IMR-90 (cell line): Measurements from ENCODE around the gene DCLK1. TPM values are rescaled to one million over a fixed set of nuclear protein-coding genes. Genes with fewer than 3 reads are reported as not detected.

ENCODE experiments used
- ATAC-seq: fragments of 200-7000 bp; cut with Tn5 transposase; 2 replicates; pipeline ENCODE4 v1.9.1; 2020; ENCODE audit warnings: low read depth, mild to moderate bottlenecking, moderate library complexity
- BruUV-seq: library from RNA; stranded (reverse); fragments of 400-500 nt; replicated peaks from 2 replicates; lab custom pipeline; 2021; lab: Mats Ljungman, UMichigan
- CTCF ChIA-PET: fragments of 300-600 bp; formaldehyde crosslinking; extraction: SDS; loops from one replicate; lab custom pipeline; 2021; ENCODE audit warnings: antibody characterized with exemption; lab: Yijun Ruan, JAX
- POLR2A ChIA-PET: fragments of 300-600 bp; sonication (Branson Sonifier 250); formaldehyde crosslinking; loops from one replicate; lab custom pipeline; 2022; ENCODE audit warnings: antibody characterized with exemption; ENCODE audit not compliant: unreplicated experiment; lab: Charles Lee
- DNase-seq: peaks from one replicate; pipeline ENCODE4 v3.0.0; 2013
- H2AFZ ChIP-seq: replicated peaks from 2 replicates; pipeline ENCODE3; 2013; ENCODE audit warnings: low read length, mild to moderate bottlenecking; ENCODE audit not compliant: poor library complexity
- H2AK5ac ChIP-seq: 2 replicates; pipeline ENCODE4 v1.6.1; 2013; ENCODE audit warnings: low read depth, low read length, inconsistent platforms
- H2AK9ac ChIP-seq: replicated peaks from 2 replicates; pipeline ENCODE3; 2013; ENCODE audit warnings: mild to moderate bottlenecking, low read depth, low read length, moderate library complexity; ENCODE audit not compliant: poor library complexity
- H2BK120ac ChIP-seq: 2 replicates; pipeline ENCODE4 v1.6.1; 2013; ENCODE audit warnings: low read depth, low read length, inconsistent platforms
- H2BK15ac ChIP-seq: 3 replicates; pipeline ENCODE4 v1.6.1; 2013; ENCODE audit warnings: low read depth, low read length, inconsistent platforms
- H2BK20ac ChIP-seq: 2 replicates; pipeline ENCODE4 v1.6.1; 2013; ENCODE audit warnings: low read depth, mild to moderate bottlenecking, inconsistent platforms, low read length, moderate library complexity
- H2BK5ac ChIP-seq: 2 replicates; pipeline ENCODE4 v1.6.1; 2013; ENCODE audit warnings: mild to moderate bottlenecking, low read depth, low read length, inconsistent platforms; ENCODE audit not compliant: poor library complexity, severe bottlenecking
- H3K14ac ChIP-seq: replicated peaks from 2 replicates; pipeline ENCODE4 v1.6.1; 2013; ENCODE audit warnings: low read depth, low read length, inconsistent platforms
- H3K18ac ChIP-seq: 2 replicates; pipeline ENCODE4 v1.6.1; 2013; ENCODE audit warnings: low read depth, low read length, control low read depth
- H3K23ac ChIP-seq: 2 replicates; pipeline ENCODE4 v1.6.1; 2013; ENCODE audit warnings: low read depth, low read length, inconsistent platforms
- H3K27ac ChIP-seq: 2 replicates; pipeline ENCODE4 v1.5.1; 2013; ENCODE audit warnings: mild to moderate bottlenecking, control low read depth, low read length; ENCODE audit not compliant: insufficient read depth
- H3K27me3 ChIP-seq: 2 replicates; pipeline ENCODE4 v1.6.1; 2013; ENCODE audit warnings: low read length; ENCODE audit not compliant: control insufficient read depth, insufficient read depth
- H3K36me3 ChIP-seq: 2 replicates; pipeline ENCODE4 v1.6.1; 2013; ENCODE audit warnings: low read length, mixed read lengths; ENCODE audit not compliant: control insufficient read depth, insufficient read depth
- H3K4ac ChIP-seq: 2 replicates; pipeline ENCODE4 v1.6.1; 2013; ENCODE audit warnings: low read depth, low read length, inconsistent platforms
- H3K4me1 ChIP-seq: 2 replicates; pipeline ENCODE4 v1.6.1; 2013; ENCODE audit warnings: low read length, mixed read lengths; ENCODE audit not compliant: control insufficient read depth, insufficient read depth
- H3K4me2 ChIP-seq: 2 replicates; pipeline ENCODE4 v1.6.1; 2013; ENCODE audit warnings: low read depth, mild to moderate bottlenecking, control low read depth, low read length, moderate library complexity
- H3K4me3 ChIP-seq: 2 replicates; pipeline ENCODE4 v1.5.1; 2013; ENCODE audit warnings: low read depth, mild to moderate bottlenecking, control low read depth, low read length, moderate library complexity; ENCODE audit not compliant: insufficient read depth
- H3K56ac ChIP-seq: 2 replicates; pipeline ENCODE4 v1.6.1; 2013; ENCODE audit warnings: low read length, inconsistent platforms; ENCODE audit not compliant: insufficient read depth; ENCODE audit errors: extremely low read depth
- H3K79me1 ChIP-seq, 2 experiments: 2 replicates each; pipeline ENCODE4 v1.6.1; 2013; ENCODE audit warnings: low read length in 2 of 2, inconsistent platforms in 1 of 2, low read depth in 1 of 2
- H3K9ac ChIP-seq: 2 replicates; pipeline ENCODE4 v1.6.1; 2013; ENCODE audit warnings: low read depth, low read length, control low read depth
- H3K9me1 ChIP-seq: 2 replicates; pipeline ENCODE4 v1.6.1; 2013; ENCODE audit warnings: low read length, inconsistent platforms; ENCODE audit not compliant: insufficient read depth
- H3K9me3 ChIP-seq: 2 replicates; pipeline ENCODE4 v1.6.1; 2013; ENCODE audit warnings: low read length; ENCODE audit not compliant: control insufficient read depth, insufficient read depth
- H4K20me1 ChIP-seq: 2 replicates; pipeline ENCODE4 v1.6.1; 2013; ENCODE audit warnings: low read length, inconsistent platforms; ENCODE audit not compliant: insufficient read depth
- H4K5ac ChIP-seq: 2 replicates; pipeline ENCODE4 v1.6.1; 2013; ENCODE audit warnings: mild to moderate bottlenecking, low read depth, low read length, control low read depth
- H4K8ac ChIP-seq, 2 experiments: 2 replicates each; pipeline ENCODE4 v1.6.1; 2013; ENCODE audit warnings: low read depth in 2 of 2, low read length in 2 of 2, control low read depth in 1 of 2, inconsistent platforms in 1 of 2
- H4K91ac ChIP-seq: 2 replicates; pipeline ENCODE4 v1.6.1; 2013; ENCODE audit warnings: low read depth, low read length, inconsistent platforms; ENCODE audit not compliant: insufficient read depth
- BHLHE40 ChIP-seq: fragments of 150-350 bp; IDR thresholded peaks from 2 replicates; pipeline ENCODE4 v1.6.1; 2016; ENCODE audit warnings: mild to moderate bottlenecking, low read depth, low read length
- CTCF ChIP-seq: conservative IDR thresholded peaks from 2 replicates; pipeline ENCODE4 v1.5.1; 2012; ENCODE audit warnings: mild to moderate bottlenecking, low read depth, low read length, improper control_type of control experiment
- RAD21 ChIP-seq: IDR thresholded peaks from 2 replicates; pipeline ENCODE4 v1.6.1; 2012; ENCODE audit warnings: low read length, improper control_type of control experiment
- WGBS, 2 experiments: methylation state at CpG; one replicate each; pipeline versions ENCODE4 v1.1.5 to v1.1.7; 2013; ENCODE audit warnings: missing lambda C conversion rate in 2 of 2; ENCODE audit not compliant: insufficient read length in 1 of 2; ENCODE audit errors: extremely low coverage in 2 of 2; 5-methylcytosine and 5-hydroxymethylcytosine counted together
- dilution Hi-C: fragments of 300-500 bp; cut with HindIII; formaldehyde crosslinking; loops from one replicate; pipeline ENCODE4 v1.14.3; 2018; ENCODE audit warnings: low sequenced_read_pairs; ENCODE audit not compliant: unreplicated experiment
- in situ Hi-C: fragments of 300-500 bp; cut with MboI; formaldehyde crosslinking; loops from 3 replicates; pipeline ENCODE4 v1.14.3; 2019; ENCODE audit warnings: low sequenced_read_pairs, inconsistent platforms, mixed read lengths
- intact Hi-C: fragments of 100-400 bp; cut with micrococcal nuclease; formaldehyde crosslinking; loops from 2 replicates; pipeline ENCODE4 v1.10.0; 2022
- polyA plus RNA-seq, 3 experiments: library from polyadenylated mRNA; depleted of rRNA; stranded (reverse); fragments of >200 nt; gene quantifications; 2 replicates each; pipeline ENCODE4 v1.2.3, GENCODE V29; 2012; ENCODE audit warnings: low replicate concordance in 1 of 3
- total RNA-seq: library from RNA; depleted of rRNA; stranded (reverse); fragments of >200 nt; gene quantifications from 2 replicates; pipeline ENCODE4 v1.2.3, GENCODE V29; 2012
- TF ChIP-seq, protein P1 (sequence below): fragments of 150-350 bp; IDR thresholded peaks from 2 replicates; pipeline ENCODE4 v1.6.1; 2017; ENCODE audit warnings: mild to moderate bottlenecking, antibody characterized with exemption, low read length, low read depth

DCLK1 gene
- total and polyA plus RNA-seq, 2 of the 4 experiments (the other 2 are of a cell fraction): under 0.01 to 0.02 TPM

GRCh38 chr13:35961461-35962220, 169.5 kb downstream of the DCLK1 start:
- no peak overlapping the region for H4K8ac ChIP-seq
- no peak overlapping the region for H3K18ac ChIP-seq
- no peak overlapping the region for H3K4me3 ChIP-seq
- POLR2A ChIA-PET: no interaction called here
- H3K14ac ChIP-seq: no peak overlapping the region
- no peak overlapping the region for H3K9ac ChIP-seq
- intact Hi-C loops: no loop called here
- no peak overlapping the region for H3K23ac ChIP-seq
- WGBS, 2 experiments: no CpG with 5 or more reads among the region's 5 CpGs
- BruUV-seq: no TSS peak
- no peaks in the 10 kb centered on the region for H3K36me3 ChIP-seq
- H2BK15ac ChIP-seq: no peak overlapping the region
- no peak overlapping the region for H3K4ac ChIP-seq
- no peaks in the 10 kb centered on the region for H3K9me3 ChIP-seq
- peak; percentile 37; the same call in 1 of the 2 replicates for ATAC-seq
- no peaks in the 10 kb centered on the region for H3K79me1 ChIP-seq
- H2AFZ ChIP-seq: no peak overlapping the region
- H2BK20ac ChIP-seq: no peak overlapping the region
- no peak overlapping the region for H3K27ac ChIP-seq
- dilution Hi-C loops: no loop called here
- no peak overlapping the region for H3K4me2 ChIP-seq
- H3K9me1 ChIP-seq: no peaks in the 10 kb centered on the region
- H4K5ac ChIP-seq: no peak overlapping the region
- in situ Hi-C loops: loop anchor here (25.0 kb wide), 1 partner anchor 749 kb away; no protein-coding TSS in a partner anchor
- H3K4me1 ChIP-seq: peaks cover 2% of the 10 kb centered on the region; the same call in 1 of the 2 replicates
- no peak overlapping the region for H2BK120ac ChIP-seq
- H2AK9ac ChIP-seq: no peak overlapping the region
- no peak overlapping the region for H4K91ac ChIP-seq
- TF ChIP-seq CTCF (no peak; the same call in 1 of the 2 replicates), BHLHE40 (no peak), RAD21 (peak; percentile 36; the same call in 1 of the 2 replicates)
- TF ChIP-seq, protein P1, sequence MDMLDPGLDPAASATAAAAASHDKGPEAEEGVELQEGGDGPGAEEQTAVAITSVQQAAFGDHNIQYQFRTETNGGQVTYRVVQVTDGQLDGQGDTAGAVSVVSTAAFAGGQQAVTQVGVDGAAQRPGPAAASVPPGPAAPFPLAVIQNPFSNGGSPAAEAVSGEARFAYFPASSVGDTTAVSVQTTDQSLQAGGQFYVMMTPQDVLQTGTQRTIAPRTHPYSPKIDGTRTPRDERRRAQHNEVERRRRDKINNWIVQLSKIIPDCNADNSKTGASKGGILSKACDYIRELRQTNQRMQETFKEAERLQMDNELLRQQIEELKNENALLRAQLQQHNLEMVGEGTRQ: no peak
- no peak overlapping the region for H2BK5ac ChIP-seq
- no peak overlapping the region for H2AK5ac ChIP-seq
- CTCF ChIA-PET: no interaction called here
- peak; percentile 13 for DNase-seq
- H4K20me1 ChIP-seq: no peaks in the 10 kb centered on the region
- H3K56ac ChIP-seq: no peak overlapping the region
- H3K27me3 ChIP-seq: no peaks in the 10 kb centered on the region
